Osteoblast (primary cell): ENCODE data around the gene PLN. TPM values are rescaled to one million over a fixed set of nuclear protein-coding genes. Genes with fewer than 3 reads are reported as not detected.

ENCODE experiments used
- DNase-seq: peaks from one replicate; pipeline ENCODE4 v3.0.0; 2011; ENCODE audit warnings: low spot score, mixed read lengths; ENCODE audit not compliant: insufficient read length; ENCODE audit errors: missing footprints
- H2AFZ ChIP-seq: 2 replicates; pipeline ENCODE4 v1.6.0; 2011; ENCODE audit warnings: mild to moderate bottlenecking, low read length
- H3K27ac ChIP-seq: 2 replicates; pipeline ENCODE4 v1.5.1; 2011; ENCODE audit warnings: mild to moderate bottlenecking, low read depth, low read length, moderate library complexity
- H3K27me3 ChIP-seq: 2 replicates; pipeline ENCODE4 v1.6.0; 2012; ENCODE audit warnings: mild to moderate bottlenecking, control low read depth, inconsistent platforms, low read length, moderate library complexity; ENCODE audit not compliant: insufficient read depth
- H3K36me3 ChIP-seq: 2 replicates; pipeline ENCODE4 v1.5.1; 2011; ENCODE audit warnings: mild to moderate bottlenecking, low read length, control low read depth, moderate library complexity; ENCODE audit not compliant: insufficient read depth
- H3K4me1 ChIP-seq: 2 replicates; pipeline ENCODE4 v1.5.1; 2011; ENCODE audit warnings: mild to moderate bottlenecking, low read length, control low read depth, moderate library complexity; ENCODE audit not compliant: insufficient read depth
- H3K4me2 ChIP-seq: 2 replicates; pipeline ENCODE4 v1.6.0; 2011; ENCODE audit warnings: mild to moderate bottlenecking, low read length; ENCODE audit not compliant: insufficient read depth
- H3K4me3 ChIP-seq: fragments of 200-600 bp; sonication (generic); 3 replicates; pipeline ENCODE4 v1.5.1; 2012; ENCODE audit warnings: mild to moderate bottlenecking, low read length, inconsistent platforms; ENCODE audit not compliant: insufficient read depth
- H3K79me2 ChIP-seq: 2 replicates; pipeline ENCODE4 v1.6.0; 2012; ENCODE audit warnings: mild to moderate bottlenecking, low read length, control low read depth, inconsistent platforms; ENCODE audit not compliant: insufficient read depth
- H3K9me3 ChIP-seq: 2 replicates; pipeline ENCODE4 v1.5.1; 2011; ENCODE audit warnings: low read depth, low read length, control low read depth
- H4K20me1 ChIP-seq: 2 replicates; pipeline ENCODE4 v1.6.0; 2012; ENCODE audit warnings: mild to moderate bottlenecking, low read length, control low read depth; ENCODE audit not compliant: insufficient read depth
- total RNA-seq: library from RNA; depleted of rRNA; stranded (reverse); fragments of >200 nt; gene quantifications from 2 replicates; pipeline ENCODE4 v1.2.3, GENCODE V29; 2012
- TF ChIP-seq, protein P1 (sequence below): IDR thresholded peaks from 2 replicates; pipeline ENCODE4 v1.5.1; 2011; ENCODE audit warnings: mild to moderate bottlenecking, low read depth, low read length, moderate library complexity; ENCODE audit errors: extremely low read depth

The PLN gene
- total RNA-seq, 1 donor, result 0.36 TPM

DNA sequence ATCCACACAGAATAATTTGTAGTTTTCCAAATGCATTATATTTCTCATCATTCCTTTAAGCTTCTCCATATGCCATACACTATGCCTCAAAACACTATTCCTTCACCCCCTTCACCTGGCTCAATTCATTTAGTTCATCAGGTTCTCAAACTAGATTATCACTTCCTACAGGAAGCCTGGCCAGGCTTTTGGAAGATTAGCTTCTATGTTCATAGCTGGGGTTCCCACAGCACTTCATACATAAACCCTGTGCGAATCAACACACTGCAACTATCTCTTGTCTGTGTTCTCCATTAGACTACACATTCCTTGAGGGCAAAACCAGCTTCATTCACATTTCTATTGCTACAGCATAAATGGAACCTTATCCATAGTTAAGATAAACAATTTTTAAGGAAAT lies 40.5 kb upstream of the PLN start:
- H3K4me1 ChIP-seq, result no peaks in the 10 kb centered on the region
- DNase-seq, result no peak
- H3K36me3 ChIP-seq, result peaks cover 6% of the 10 kb centered on the region
- H4K20me1 ChIP-seq, result no peaks in the 10 kb centered on the region
- no peak overlapping the region for H3K27ac ChIP-seq
- H3K27me3 ChIP-seq, result no peaks in the 10 kb centered on the region
- no peaks in the 10 kb centered on the region for H3K79me2 ChIP-seq
- H3K9me3 ChIP-seq, result no peaks in the 10 kb centered on the region
- no peak overlapping the region for H3K4me2 ChIP-seq
- TF ChIP-seq, protein P1, sequence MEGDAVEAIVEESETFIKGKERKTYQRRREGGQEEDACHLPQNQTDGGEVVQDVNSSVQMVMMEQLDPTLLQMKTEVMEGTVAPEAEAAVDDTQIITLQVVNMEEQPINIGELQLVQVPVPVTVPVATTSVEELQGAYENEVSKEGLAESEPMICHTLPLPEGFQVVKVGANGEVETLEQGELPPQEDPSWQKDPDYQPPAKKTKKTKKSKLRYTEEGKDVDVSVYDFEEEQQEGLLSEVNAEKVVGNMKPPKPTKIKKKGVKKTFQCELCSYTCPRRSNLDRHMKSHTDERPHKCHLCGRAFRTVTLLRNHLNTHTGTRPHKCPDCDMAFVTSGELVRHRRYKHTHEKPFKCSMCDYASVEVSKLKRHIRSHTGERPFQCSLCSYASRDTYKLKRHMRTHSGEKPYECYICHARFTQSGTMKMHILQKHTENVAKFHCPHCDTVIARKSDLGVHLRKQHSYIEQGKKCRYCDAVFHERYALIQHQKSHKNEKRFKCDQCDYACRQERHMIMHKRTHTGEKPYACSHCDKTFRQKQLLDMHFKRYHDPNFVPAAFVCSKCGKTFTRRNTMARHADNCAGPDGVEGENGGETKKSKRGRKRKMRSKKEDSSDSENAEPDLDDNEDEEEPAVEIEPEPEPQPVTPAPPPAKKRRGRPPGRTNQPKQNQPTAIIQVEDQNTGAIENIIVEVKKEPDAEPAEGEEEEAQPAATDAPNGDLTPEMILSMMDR, result no peak
- H2AFZ ChIP-seq, result no peak overlapping the region
- H3K4me3 ChIP-seq, result no peak overlapping the region

DNA sequence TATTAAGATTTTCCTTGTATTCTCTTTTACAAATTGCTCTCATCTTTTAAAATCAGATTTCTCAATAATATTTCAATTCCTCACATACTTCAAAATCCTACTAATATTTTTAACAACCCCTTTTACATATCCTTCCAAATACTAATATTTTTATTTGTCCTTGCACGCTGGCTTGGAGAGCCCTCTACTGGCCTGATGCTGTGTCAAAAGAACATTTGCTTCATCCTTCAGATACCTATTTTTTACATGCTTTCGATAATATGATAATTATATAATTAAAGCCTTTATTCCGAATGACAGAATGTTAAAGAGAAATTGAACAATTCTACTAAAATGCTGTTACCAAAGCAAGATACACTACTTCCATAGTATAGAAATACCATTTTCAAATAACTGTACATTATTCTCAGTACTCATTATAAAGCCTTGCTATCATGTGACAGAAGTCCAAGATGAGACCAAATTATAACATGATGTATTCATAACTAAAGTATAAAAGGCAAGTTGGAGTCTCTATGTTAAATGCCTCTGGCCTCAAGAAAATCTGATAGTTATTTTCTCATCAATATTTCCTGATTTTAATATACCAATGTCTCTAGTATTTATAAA lies 39.0 kb upstream of the PLN start:
- Histone ChIP-seq H4K20me1 (no peaks in the 10 kb centered on the region), H3K79me2 (no peaks in the 10 kb centered on the region), H3K4me1 (no peaks in the 10 kb centered on the region), H3K36me3 (peaks cover 5% of the 10 kb centered on the region), H3K27me3 (no peaks in the 10 kb centered on the region), H3K4me3 (no peak overlapping the region), H2AFZ (no peak overlapping the region), H3K27ac (no peak overlapping the region), H3K4me2 (no peak overlapping the region), H3K9me3 (no peaks in the 10 kb centered on the region)
- DNase-seq, result peak; percentile 27
- TF ChIP-seq, protein P1, result peak; percentile 80

DNA sequence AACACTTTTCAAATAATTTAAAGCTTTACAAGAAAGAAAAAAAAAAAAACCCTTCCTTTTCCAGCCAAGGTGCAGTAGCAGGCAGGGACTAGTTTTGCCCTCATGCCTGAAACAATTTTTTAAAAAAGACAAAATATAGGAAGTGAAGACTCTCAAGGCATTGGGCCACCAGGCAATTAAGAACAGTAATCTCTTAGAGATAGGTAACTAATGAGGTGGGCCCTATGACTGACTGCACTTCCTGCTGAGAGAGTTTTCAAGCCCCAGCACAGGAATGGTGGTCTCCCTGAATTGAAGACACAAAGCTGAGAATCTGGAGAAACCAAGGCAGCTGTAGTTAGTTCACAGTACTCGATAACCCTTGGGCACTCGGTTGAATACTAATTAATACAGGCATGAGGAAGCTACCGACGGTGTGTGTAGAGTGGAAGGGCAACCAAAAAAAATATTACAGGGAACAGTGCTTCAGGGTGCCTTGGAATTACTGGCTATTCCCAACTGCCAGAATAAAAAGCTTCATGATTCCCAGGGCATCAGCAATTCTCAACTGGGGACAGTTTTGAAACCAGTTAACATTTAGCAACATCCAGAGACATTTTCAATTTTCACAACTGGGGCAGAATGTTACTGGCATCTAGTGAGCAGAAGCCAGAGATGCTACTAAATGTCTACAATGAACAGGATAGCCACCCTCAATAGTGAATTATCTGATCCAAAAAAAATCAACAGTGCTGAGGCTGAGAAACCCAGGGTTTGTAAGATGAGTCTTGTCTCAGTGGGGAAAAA lies 36.0 kb upstream of the PLN start:
- no peak for DNase-seq
- no peaks in the 10 kb centered on the region for H4K20me1 ChIP-seq
- no peaks in the 10 kb centered on the region for H3K36me3 ChIP-seq
- no peak overlapping the region for H3K27ac ChIP-seq
- no peak overlapping the region for H3K4me2 ChIP-seq
- H3K27me3 ChIP-seq, result no peaks in the 10 kb centered on the region
- no peaks in the 10 kb centered on the region for H3K79me2 ChIP-seq
- H3K9me3 ChIP-seq, result no peaks in the 10 kb centered on the region
- TF ChIP-seq, protein P1, result no peak
- H3K4me1 ChIP-seq, result no peaks in the 10 kb centered on the region
- no peak overlapping the region for H3K4me3 ChIP-seq
- H2AFZ ChIP-seq, result no peak overlapping the region

DNA sequence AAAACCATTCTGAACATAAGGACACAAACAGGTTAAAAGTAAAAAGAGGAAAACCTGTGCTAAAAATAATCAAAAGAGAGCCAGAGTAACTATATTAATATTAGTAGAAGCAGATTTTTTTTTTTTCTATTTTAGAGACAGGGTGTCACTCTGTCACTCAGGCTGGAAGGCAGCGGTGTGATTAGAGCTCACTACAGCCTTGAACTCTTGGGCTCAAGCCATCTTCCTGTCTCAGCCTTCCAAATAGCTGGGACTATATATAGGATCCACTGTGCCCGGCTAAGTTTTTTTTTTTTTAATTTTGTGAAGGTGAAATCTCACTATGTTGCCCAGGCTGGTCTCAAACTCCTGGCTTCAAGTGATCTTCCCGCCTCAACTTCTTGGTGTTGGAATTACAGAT lies 33.4 kb upstream of the PLN start:
- Histone ChIP-seq H3K36me3 (no peaks in the 10 kb centered on the region), H2AFZ (no peak overlapping the region), H3K9me3 (no peaks in the 10 kb centered on the region), H3K27me3 (no peaks in the 10 kb centered on the region), H3K4me2 (no peak overlapping the region), H3K4me3 (no peak overlapping the region), H3K4me1 (no peaks in the 10 kb centered on the region), H4K20me1 (no peaks in the 10 kb centered on the region), H3K79me2 (no peaks in the 10 kb centered on the region), H3K27ac (no peak overlapping the region)
- no peak for DNase-seq
- TF ChIP-seq, protein P1, result no peak
